Inferior parietal cortex (tissue), 1 donor: ENCODE data around the gene KLF4.

Experiments
- DNase-seq: peaks from one replicate; pipeline ENCODE4 v3.0.0-alpha.2; 2016; ENCODE audit errors: extremely low spot score

The KLF4 gene

GRCh38 chr9:107455425-107456135, 34.0 kb downstream of the KLF4 start:
- DNase-seq = no peak

GRCh38 chr9:107453479-107453878, 36.1 kb downstream of the KLF4 start:
- no peak for DNase-seq

- DNase-seq = no peak
These were observed 41.7 kb downstream of the KLF4 start for GRCh38 chr9:107447834-107448233.

- DNase-seq = no peak
These were observed 42.5 kb downstream of the KLF4 start for GRCh38 chr9:107447081-107447480.

GRCh38 chr9:107446491-107446890, 43.1 kb downstream of the KLF4 start:
- no peak for DNase-seq

GRCh38 chr9:107443786-107444185, 45.8 kb downstream of the KLF4 start:
- DNase-seq = no peak

- no peak for DNase-seq
These were observed 49.5 kb downstream of the KLF4 start for GRCh38 chr9:107439991-107440456.

- no peak for DNase-seq
These were observed 51.1 kb downstream of the KLF4 start for GRCh38 chr9:107438211-107439031.

- DNase-seq = no peak
These were observed 51.9 kb downstream of the KLF4 start for GRCh38 chr9:107437716-107438115.

GRCh38 chr9:107435415-107435814, 54.2 kb downstream of the KLF4 start:
- DNase-seq = no peak
